K562 (cell line): ENCODE measurements around the gene HPCAL1. TPM values are rescaled to one million over a fixed set of nuclear protein-coding genes. Genes with fewer than 3 reads are reported as not detected.

ENCODE experiments used
- ARHGAP35 ChIP-seq: fragments of 450-650 bp; IDR thresholded peaks from 2 replicates; pipeline ENCODE4 v1.6.1; 2018; ENCODE audit not compliant: partially characterized antibody
- BCLAF1 ChIP-seq, 2 experiments: fragments of 450-650 bp in 1 of 2; IDR thresholded peaks; 2 replicates each; pipeline ENCODE4 v1.6.1; 2011 to 2017; ENCODE audit warnings: low read depth in 2 of 2, antibody characterized with exemption in 1 of 2, borderline replicate concordance in 1 of 2, low read length in 1 of 2, mild to moderate bottlenecking in 1 of 2, mixed read lengths in 1 of 2; ENCODE audit not compliant: control insufficient read depth in 1 of 2
- CBX8 ChIP-seq: fragments of 200-600 bp; sonication (generic); IDR thresholded peaks from 2 replicates; pipeline ENCODE4 v1.6.1; 2012; ENCODE audit warnings: borderline replicate concordance, mixed run types, low read depth, mild to moderate bottlenecking, moderate library complexity, mixed read lengths, low read length, control low read depth, inconsistent platforms; ENCODE audit not compliant: poor library complexity, severe bottlenecking; ENCODE audit errors: extremely low read depth
- DDX20 ChIP-seq: fragments of 450-650 bp; IDR thresholded peaks from 2 replicates; pipeline ENCODE4 v1.6.1; 2016; ENCODE audit warnings: missing genetic modification characterization, low read depth, mild to moderate bottlenecking, missing compliant biosample characterization, moderate library complexity
- EHMT2 ChIP-seq: fragments of 450-650 bp; IDR thresholded peaks from 2 replicates; pipeline ENCODE4 v1.6.1; 2018; ENCODE audit warnings: antibody characterized with exemption
- ELF4 ChIP-seq: fragments of 450-650 bp; formaldehyde crosslinking; IDR thresholded peaks from 2 replicates; pipeline ENCODE4 v1.4.0; 2022; ENCODE audit warnings: missing genetic modification characterization
- EP400 ChIP-seq: fragments of 450-650 bp; IDR thresholded peaks from 2 replicates; pipeline ENCODE4 v1.6.1; 2017; ENCODE audit warnings: antibody characterized with exemption, mild to moderate bottlenecking, moderate library complexity
- FOXK1 ChIP-seq: sonication (generic); formaldehyde crosslinking; IDR thresholded peaks from 2 replicates; pipeline ENCODE4 v1.8.0; 2022; ENCODE audit warnings: missing genetic modification reagents, mild to moderate bottlenecking, borderline replicate concordance
- GABPB2 ChIP-seq: fragments of 250-450 bp; sonication (Bioruptor Pico); conservative IDR thresholded peaks from 2 replicates; pipeline ENCODE4 v1.5.1; 2021; ENCODE audit warnings: mild to moderate bottlenecking
- KLF1 ChIP-seq: fragments of 450-650 bp; IDR thresholded peaks from 2 replicates; pipeline ENCODE4 v1.6.1; 2016; ENCODE audit warnings: missing genetic modification characterization, missing compliant biosample characterization
- PKNOX1 ChIP-seq: fragments of 450-650 bp; IDR thresholded peaks from 2 replicates; pipeline ENCODE4 v1.6.1; 2016
- PRMT5 ChIP-seq: sonication (generic); formaldehyde crosslinking; IDR thresholded peaks from 2 replicates; pipeline ENCODE4 v1.5.0; 2020; ENCODE audit warnings: missing genetic modification reagents
- SREBF2 ChIP-seq: sonication (generic); formaldehyde crosslinking; IDR thresholded peaks from 2 replicates; pipeline ENCODE4 v1.4.0; 2020; ENCODE audit warnings: mild to moderate bottlenecking, missing genetic modification reagents
- UBTF ChIP-seq, 2 experiments: IDR thresholded peaks; 2 replicates each; pipeline ENCODE4 v1.6.1; 2012; ENCODE audit warnings: improper control_type of control experiment in 2 of 2, low read depth in 2 of 2, low read length in 2 of 2, borderline replicate concordance in 1 of 2
- ZBTB5 ChIP-seq: fragments of 450-650 bp; IDR thresholded peaks from 2 replicates; pipeline ENCODE4 v1.6.1; 2017; ENCODE audit warnings: antibody characterized with exemption
- ZNF140 ChIP-seq: fragments of 250-450 bp; sonication (Bioruptor Pico); IDR thresholded peaks from 2 replicates; pipeline ENCODE4 v1.8.0; 2021; ENCODE audit warnings: moderate library complexity, mild to moderate bottlenecking, inconsistent platforms
- ZNF253 ChIP-seq: fragments of 250-450 bp; sonication (Bioruptor Pico); conservative IDR thresholded peaks from 2 replicates; pipeline ENCODE4 v1.6.1; 2021; ENCODE audit warnings: mild to moderate bottlenecking
- ZNF507 ChIP-seq: conservative IDR thresholded peaks from 2 replicates; pipeline ENCODE4 v1.6.1; 2017; ENCODE audit warnings: missing genetic modification characterization, missing compliant biosample characterization
- polyA plus RNA-seq, 8 experiments: library from polyadenylated mRNA; depleted of rRNA in 4 of 8; stranded (reverse) in 5 of 8; unstranded in 3 of 8; fragments of >200 nt; fragmentation: Nextera tagmentation in 2 of 8; fragmentation: Illumina TruSeq in 1 of 8; extraction: Ambion mirVana in 2 of 8; extraction: Trizol in 1 of 8; gene quantifications; 2 replicates each; pipeline versions ENCODE4 v1.2.1 to v1.2.3, GENCODE V29; 2011 to 2014; ENCODE audit warnings: inconsistent platforms in 1 of 8, missing spikeins in 1 of 8
- total RNA-seq, 7 experiments: library from RNA; depleted of rRNA in 6 of 7; stranded (reverse); fragments of >200 nt in 6 of 7; fragmentation: Illumina TruSeq in 2 of 7; extraction: Trizol in 2 of 7; gene quantifications; 2 replicates each; pipeline versions ENCODE4 v1.2.1 to v1.2.3, GENCODE V29; 2011 to 2021; ENCODE audit warnings: low replicate concordance in 1 of 7

The HPCAL1 gene
- total and polyA plus RNA-seq, 9 of the 15 experiments (the other 6 are each of a cell fraction or from before 2014, with no cell fraction given): 2.7 to 65.5 (median 23.9) TPM

- TF ChIP-seq UBTF (IDR thresholded peaks at IDR 0.05; ENCODE audit: borderline replicate concordance in 1 of 2, low read depth in 2 of 2, low read length in 2 of 2) (no peak), PKNOX1 (peak; percentile 26; the same call in 1 of the 2 replicates), CBX8 (no peak), ZBTB5 (0 out of 2 replicates have a peak, but pooled peaks have one; percentile 18), SREBF2 (CRISPR knock-in tag) (no peak), ZNF253 (CRISPR knock-in tag) (no peak), ZNF140 (no peak), ZNF507 (tag) (no peak), GABPB2 (no peak), KLF1 (no peak), EHMT2 (peak; percentile 65), ELF4 (CRISPR knock-in tag) (no peak), FOXK1 (CRISPR knock-in tag) (no peak), PRMT5 (CRISPR knock-in tag) (no peak), EP400 (no peak), DDX20 (tag) (no peak), BCLAF1 (IDR thresholded peaks at IDR 0.05; ENCODE audit: borderline replicate concordance in 1 of 2, control insufficient read depth in 1 of 2, low read depth in 2 of 2, low read length in 1 of 2) (peak in 1 of 2 experiments; percentile 26; a peak in 1 of 4 replicates), ARHGAP35 (peak; percentile 22)
Observed at GRCh38 chr2:10311736-10312135, 9.0 kb downstream of the HPCAL1 start (continued).
